Immature natural killer cell (primary cell): ENCODE measurements around the gene TMEM135. TPM values are rescaled to one million over a fixed set of nuclear protein-coding genes. Genes with fewer than 3 reads are reported as not detected.

Experiments used
- DNase-seq, 3 donors: peaks; one replicate each; pipeline ENCODE4 v3.0.0; 2022; ENCODE audit warnings: mixed read lengths in 1 of 3
- H3K27ac Mint-ChIP-seq, 6 donors: one replicate each; pipeline ENCODE4 v1.8.0; 2020; ENCODE audit warnings: mixed read lengths in 6 of 6, mild to moderate bottlenecking in 5 of 6, inconsistent platforms in 4 of 6, moderate library complexity in 3 of 6
- H3K27me3 Mint-ChIP-seq, 3 donors: one replicate each; pipeline ENCODE4 v1.8.0; 2020 to 2021; ENCODE audit warnings: low read depth in 3 of 3, mild to moderate bottlenecking in 3 of 3, mixed read lengths in 3 of 3, moderate library complexity in 3 of 3, inconsistent platforms in 1 of 3
- H3K36me3 Mint-ChIP-seq, 3 donors: one replicate each; pipeline ENCODE4 v1.8.0; 2020; ENCODE audit warnings: mixed read lengths in 3 of 3, inconsistent platforms in 2 of 3, mild to moderate bottlenecking in 2 of 3
- H3K4me1 Mint-ChIP-seq, 2 donors: one replicate each; pipeline ENCODE4 v1.8.0; 2020; ENCODE audit warnings: inconsistent platforms in 2 of 2, mild to moderate bottlenecking in 2 of 2, mixed read lengths in 2 of 2, moderate library complexity in 1 of 2
- H3K4me3 Mint-ChIP-seq, 5 donors: one replicate each; pipeline ENCODE4 v1.8.0; 2020; ENCODE audit warnings: mild to moderate bottlenecking in 5 of 5, mixed read lengths in 5 of 5, inconsistent platforms in 3 of 5, moderate library complexity in 3 of 5
- H3K9me3 Mint-ChIP-seq, 6 donors: one replicate each; pipeline ENCODE4 v1.8.0; 2020; ENCODE audit warnings: mild to moderate bottlenecking in 6 of 6, mixed read lengths in 6 of 6, inconsistent platforms in 4 of 6, moderate library complexity in 3 of 6
- polyA plus RNA-seq, 3 donors: library from polyadenylated mRNA; unstranded; fragments of 300-500 nt; fragmentation: Illumina TruSeq; gene quantifications; one replicate each; pipeline ENCODE4 v1.2.3, GENCODE V29; 2021

The TMEM135 gene
- polyA plus RNA-seq, 3 donors from 2014 or later: 7.3 to 20.2 (median 11.3) TPM

DNA sequence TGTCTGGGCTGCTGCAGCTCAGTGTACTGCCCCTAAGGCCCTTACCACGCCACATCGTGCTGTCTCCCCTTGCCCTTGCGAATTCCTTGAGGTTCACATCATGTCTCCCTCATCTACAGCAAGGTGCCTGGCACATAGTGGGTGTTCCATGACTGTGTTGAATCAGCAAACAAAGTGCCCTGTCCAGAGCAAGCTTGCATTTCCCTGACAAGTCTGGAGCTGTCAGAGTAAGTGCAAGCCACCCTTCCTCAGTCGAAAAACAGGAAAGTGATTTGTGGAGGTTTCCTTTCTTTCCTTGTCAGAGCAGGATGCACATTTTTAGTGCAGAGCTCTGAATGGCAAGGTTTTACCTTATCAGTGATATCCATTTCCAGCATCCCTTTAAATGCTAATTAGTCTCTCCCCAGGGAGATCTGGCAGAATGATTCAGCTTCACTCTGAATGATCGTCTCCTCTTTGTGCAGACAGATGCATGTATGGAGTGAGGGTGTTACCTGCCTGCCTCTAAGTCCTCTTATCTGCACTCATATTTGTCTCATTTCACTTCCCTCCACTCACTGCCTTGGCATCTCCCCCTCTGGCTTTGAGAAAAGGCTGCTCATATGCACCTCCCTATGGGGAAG is 331.2 kb downstream of the TMEM135 start:
- H3K27ac Mint-ChIP-seq: no peak overlapping the region
- no peaks in the 10 kb centered on the region for H3K9me3 Mint-ChIP-seq
- no peaks in the 10 kb centered on the region for H3K36me3 Mint-ChIP-seq
- H3K27me3 Mint-ChIP-seq: peaks cover 0 to 7% (median 2%) of the 10 kb centered on the region in 3 donors
- no peak overlapping the region for H3K4me3 Mint-ChIP-seq
- DNase-seq: no peak
- H3K4me1 Mint-ChIP-seq: no peaks in the 10 kb centered on the region

DNA sequence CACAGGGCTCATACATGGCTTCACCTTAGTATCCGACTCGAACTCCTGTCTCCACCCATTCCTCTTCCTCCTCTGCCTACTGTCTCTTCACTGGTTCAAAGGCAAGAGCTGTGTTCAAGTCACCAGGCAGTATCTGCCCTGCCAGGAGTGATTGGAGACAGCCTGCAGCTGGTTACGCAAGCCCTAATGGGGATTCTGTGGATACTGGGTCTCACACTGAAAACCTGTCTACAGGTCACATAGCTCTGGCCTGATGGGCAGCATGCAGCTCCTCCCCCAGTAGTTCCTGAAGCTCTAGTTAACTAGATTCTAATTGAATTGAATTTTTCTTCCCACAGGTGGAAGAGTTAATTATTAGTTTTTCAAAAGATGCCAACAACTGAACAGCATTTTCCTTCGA is 332.2 kb downstream of the TMEM135 start:
- H3K4me3 Mint-ChIP-seq: no peak overlapping the region
- no peak for DNase-seq
- peaks cover 0 to 7% (median 2%) of the 10 kb centered on the region in 3 donors for H3K27me3 Mint-ChIP-seq
- no peaks in the 10 kb centered on the region for H3K9me3 Mint-ChIP-seq
- H3K36me3 Mint-ChIP-seq: no peaks in the 10 kb centered on the region
- no peak overlapping the region for H3K27ac Mint-ChIP-seq
- no peaks in the 10 kb centered on the region for H3K4me1 Mint-ChIP-seq

DNA sequence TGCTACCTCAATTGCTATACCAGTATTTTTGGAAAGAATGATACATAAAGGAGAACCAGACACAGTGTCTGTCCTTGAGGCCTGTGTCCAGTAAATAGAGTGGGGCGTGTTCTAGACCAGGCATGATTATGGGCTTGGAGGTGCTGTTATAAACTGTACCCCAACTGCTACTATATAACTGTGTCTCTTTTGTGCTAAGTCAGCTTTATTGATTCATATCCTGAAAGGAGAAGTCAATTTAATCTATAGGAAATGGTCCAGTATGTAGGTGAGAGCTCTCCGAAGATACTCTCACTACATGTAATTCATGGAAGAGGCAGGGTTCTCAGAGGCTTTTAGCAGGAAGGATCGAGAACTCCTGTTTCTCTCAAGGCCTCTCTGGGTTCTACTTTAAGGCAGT is 334.3 kb downstream of the TMEM135 start:
- no peaks in the 10 kb centered on the region for H3K9me3 Mint-ChIP-seq
- H3K36me3 Mint-ChIP-seq: peaks cover 0 to 3% (median 0%) of the 10 kb centered on the region in 3 donors
- H3K27ac Mint-ChIP-seq: no peak overlapping the region
- no peak for DNase-seq
- H3K4me3 Mint-ChIP-seq: no peak overlapping the region
- peaks cover 0 to 7% (median 6%) of the 10 kb centered on the region in 3 donors for H3K27me3 Mint-ChIP-seq
- H3K4me1 Mint-ChIP-seq: no peaks in the 10 kb centered on the region

Other genes with a start within 250 kb of the TMEM135 start
- gene PRSS23, start 237.4 kb upstream of the TMEM135 start, polyA plus RNA-seq: 100 to 1,000 TPM; 215 to 248 (median 217) TPM
- under 1 TPM in 1 of 3 donors, not detected in 2; 0.10 TPM for gene FZD4, start 82.5 kb upstream of the TMEM135 start, polyA plus RNA-seq